Lower leg skin (tissue), 4 donors: Measurements from ENCODE around the gene NKD2. TPM values are rescaled to one million over a fixed set of nuclear protein-coding genes. Genes with fewer than 3 reads are reported as not detected.

Experiments
- DNase-seq, 2 donors: peaks; one replicate each; pipeline ENCODE4 v3.0.0-alpha.2; 2019; ENCODE audit warnings: low spot score in 2 of 2
- H3K4me3 ChIP-seq: fragments of 200-600 bp; sonication (generic); 2 replicates; pipeline ENCODE4 v1.5.1; 2017; ENCODE audit warnings: mild to moderate bottlenecking, low read depth; ENCODE audit not compliant: poor library complexity, severe bottlenecking
- CTCF ChIP-seq, 3 donors: fragments of 450-650 bp; IDR thresholded peaks; one replicate each; pipeline ENCODE4 v1.5.1; 2016; ENCODE audit warnings: antibody characterized with exemption in 3 of 3, mild to moderate bottlenecking in 3 of 3, moderate library complexity in 2 of 3
- POLR2A ChIP-seq, 2 donors: fragments of 450-650 bp; IDR thresholded peaks; one replicate each; pipeline ENCODE4 v1.6.1; 2016 to 2017; ENCODE audit warnings: antibody characterized with exemption in 2 of 2, mild to moderate bottlenecking in 1 of 2, moderate library complexity in 1 of 2
- WGBS, 2 donors: methylation state at CpG; one replicate each; pipeline ENCODE4 v1.1.5; 2018; 5-methylcytosine and 5-hydroxymethylcytosine counted together
- intact Hi-C: fragments of 100-400 bp; cut with DNase I; formaldehyde crosslinking; loops from one replicate; pipeline ENCODE4 v1.15.0; 2023; ENCODE audit warnings: low total_unique reads
- total RNA-seq, 4 donors: library from RNA; depleted of rRNA; stranded (reverse); fragments of >200 nt; gene quantifications; one replicate each; pipeline ENCODE4 v1.1.0, GENCODE V29; 2016

NKD2 gene
- total RNA-seq, 4 donors from 2014 or later, result 2.7 to 9.4 (median 3.5) TPM

- TF ChIP-seq CTCF (IDR thresholded peaks at IDR 0.05) (no peak), POLR2A (IDR thresholded peaks at IDR 0.05) (no peak)
- no peak overlapping the region for H3K4me3 ChIP-seq
- DNase-seq, result no peak
- 86 to 89% methylated on average over 14 to 15 of the region's 15 CpGs for WGBS, 2 donors
- intact Hi-C loops, result no loop called here
These were observed 46.2 kb upstream of the NKD2 start for GRCh38 chr5:962386-962785.

- no peak overlapping the region for H3K4me3 ChIP-seq
- no peak for TF ChIP-seq CTCF (IDR thresholded peaks at IDR 0.05)
- TF ChIP-seq POLR2A (IDR thresholded peaks at IDR 0.05), result no peak
- WGBS, 2 donors, result 85 to 87% methylated on average over 12 of the region's 12 CpGs
- peak in 1 of 2 donors; percentile 83 for DNase-seq
- intact Hi-C loops, result no loop called here
These were observed 45.8 kb upstream of the NKD2 start for GRCh38 chr5:962801-963200.

GRCh38 chr5:963310-963672 is 45.3 kb upstream of the NKD2 start:
- DNase-seq, result no peak
- TF ChIP-seq CTCF (IDR thresholded peaks at IDR 0.05), result no peak
- H3K4me3 ChIP-seq, result no peak overlapping the region
- intact Hi-C loops, result no loop called here
- WGBS, 2 donors, result 86 to 87% methylated on average over 10 of the region's 10 CpGs

- H3K4me3 ChIP-seq, result no peak overlapping the region
- DNase-seq, result peak in 1 of 2 donors; percentile 84
These were observed 44.7 kb upstream of the NKD2 start for GRCh38 chr5:963673-964531.

GRCh38 chr5:964821-965220 is 43.8 kb upstream of the NKD2 start:
- DNase-seq, result no peak
- TF ChIP-seq POLR2A (IDR thresholded peaks at IDR 0.05) (no peak), CTCF (IDR thresholded peaks at IDR 0.05) (no peak)
- H3K4me3 ChIP-seq, result no peak overlapping the region
- intact Hi-C loops, result no loop called here
- 69 to 81% methylated on average over 9 to 10 of the region's 10 CpGs for WGBS, 2 donors

More at GRCh38 chr5:963673-964531, 44.7 kb upstream of the NKD2 start:
- intact Hi-C loops, result no loop called here
- 53 to 55% methylated on average over 21 to 31 of the region's 31 CpGs for WGBS, 2 donors
- TF ChIP-seq CTCF (IDR thresholded peaks at IDR 0.05) (no peak), POLR2A (IDR thresholded peaks at IDR 0.05) (no peak)
